ENCODE results near the gene GORAB. TPM values are rescaled to one million over a fixed set of nuclear protein-coding genes. Genes with fewer than 3 reads are reported as not detected.

Gene GORAB
- total RNA-seq, 4 donors from 2014 or later, result 3.3 to 11.8 (median 5.7) TPM

DNA sequence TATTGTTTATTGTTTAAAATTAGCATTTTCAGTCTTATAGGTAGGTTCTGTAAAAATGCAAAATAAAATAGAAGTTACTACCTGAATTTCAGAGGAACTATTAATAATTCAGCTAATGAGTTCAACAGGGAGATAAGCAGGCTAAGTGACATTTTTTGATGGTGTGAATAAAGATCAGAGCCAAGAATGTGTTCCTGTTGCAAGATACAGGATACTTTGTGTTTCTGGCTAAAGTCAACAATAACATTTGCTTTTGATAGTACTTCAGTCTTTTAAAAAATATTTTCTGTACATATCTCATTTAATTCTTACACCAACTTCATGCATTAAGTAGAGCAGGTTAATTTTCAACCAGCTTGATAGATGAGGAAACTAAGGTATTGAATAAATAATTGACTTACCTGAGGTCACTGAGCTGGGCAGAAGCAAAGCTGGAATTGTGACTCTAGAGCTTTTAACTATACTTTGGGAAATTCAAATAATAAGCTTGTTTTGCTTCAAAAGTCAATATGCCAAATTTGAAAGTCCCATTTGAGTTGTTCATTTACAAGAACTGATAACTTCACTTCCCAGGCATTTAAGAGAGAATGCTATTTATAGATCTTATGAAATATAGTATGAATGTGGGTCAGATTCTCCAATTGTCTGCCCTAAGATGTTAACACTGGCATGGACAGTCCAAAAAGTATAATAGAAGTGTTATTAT, 6.0 kb downstream of the GORAB start:
- H3K36me3 ChIP-seq, result peaks cover 0 to 41% (median 7%) of the 10 kb centered on the region in 3 donors
- H3K27me3 ChIP-seq, result no peaks in the 10 kb centered on the region
- no peak overlapping the region for H3K27ac ChIP-seq
- H3K9me3 ChIP-seq, result no peaks in the 10 kb centered on the region
- DNase-seq, result no peak
- TF ChIP-seq, protein P1, sequence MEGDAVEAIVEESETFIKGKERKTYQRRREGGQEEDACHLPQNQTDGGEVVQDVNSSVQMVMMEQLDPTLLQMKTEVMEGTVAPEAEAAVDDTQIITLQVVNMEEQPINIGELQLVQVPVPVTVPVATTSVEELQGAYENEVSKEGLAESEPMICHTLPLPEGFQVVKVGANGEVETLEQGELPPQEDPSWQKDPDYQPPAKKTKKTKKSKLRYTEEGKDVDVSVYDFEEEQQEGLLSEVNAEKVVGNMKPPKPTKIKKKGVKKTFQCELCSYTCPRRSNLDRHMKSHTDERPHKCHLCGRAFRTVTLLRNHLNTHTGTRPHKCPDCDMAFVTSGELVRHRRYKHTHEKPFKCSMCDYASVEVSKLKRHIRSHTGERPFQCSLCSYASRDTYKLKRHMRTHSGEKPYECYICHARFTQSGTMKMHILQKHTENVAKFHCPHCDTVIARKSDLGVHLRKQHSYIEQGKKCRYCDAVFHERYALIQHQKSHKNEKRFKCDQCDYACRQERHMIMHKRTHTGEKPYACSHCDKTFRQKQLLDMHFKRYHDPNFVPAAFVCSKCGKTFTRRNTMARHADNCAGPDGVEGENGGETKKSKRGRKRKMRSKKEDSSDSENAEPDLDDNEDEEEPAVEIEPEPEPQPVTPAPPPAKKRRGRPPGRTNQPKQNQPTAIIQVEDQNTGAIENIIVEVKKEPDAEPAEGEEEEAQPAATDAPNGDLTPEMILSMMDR (IDR thresholded peaks at IDR 0.05), result no peak
- TF ChIP-seq POLR2A (IDR thresholded peaks at IDR 0.05), result no peak
- intact Hi-C loops (cut with DNase I), result no loop called here
- H3K4me3 ChIP-seq, result no peak overlapping the region
- peaks cover 0 to 38% (median 15%) of the 10 kb centered on the region in 3 donors for H3K4me1 ChIP-seq

DNA sequence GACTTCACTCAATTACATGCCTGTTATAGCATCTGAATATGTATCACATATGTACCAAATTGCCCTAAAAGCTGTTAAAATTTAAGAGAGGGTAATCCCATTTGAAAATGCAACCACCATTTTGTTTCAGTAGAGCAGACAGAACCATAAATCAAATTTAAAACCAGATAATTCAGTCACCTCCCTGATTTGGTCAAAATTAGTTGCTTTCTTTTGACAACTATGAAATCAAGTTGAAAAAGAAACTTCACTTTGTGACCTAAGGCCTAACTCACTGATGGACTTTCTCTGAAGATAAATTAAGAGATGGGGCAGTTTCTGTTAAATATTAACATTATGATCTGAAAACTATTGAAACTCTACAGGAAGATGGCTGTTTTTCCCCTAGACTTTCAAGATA, 6.7 kb downstream of the GORAB start:
- TF ChIP-seq, protein P1 (IDR thresholded peaks at IDR 0.05), result no peak
- no peak for TF ChIP-seq POLR2A (IDR thresholded peaks at IDR 0.05)
- Histone ChIP-seq H3K4me3 (no peak overlapping the region), H3K27me3 (no peaks in the 10 kb centered on the region), H3K9me3 (no peaks in the 10 kb centered on the region), H3K4me1 (peaks cover 0 to 30% (median 8%) of the 10 kb centered on the region in 3 donors), H3K27ac (no peak overlapping the region), H3K36me3 (peaks cover 0 to 49% (median 7%) of the 10 kb centered on the region in 3 donors)
- DNase-seq, result no peak
- intact Hi-C loops (cut with DNase I), result no loop called here

DNA sequence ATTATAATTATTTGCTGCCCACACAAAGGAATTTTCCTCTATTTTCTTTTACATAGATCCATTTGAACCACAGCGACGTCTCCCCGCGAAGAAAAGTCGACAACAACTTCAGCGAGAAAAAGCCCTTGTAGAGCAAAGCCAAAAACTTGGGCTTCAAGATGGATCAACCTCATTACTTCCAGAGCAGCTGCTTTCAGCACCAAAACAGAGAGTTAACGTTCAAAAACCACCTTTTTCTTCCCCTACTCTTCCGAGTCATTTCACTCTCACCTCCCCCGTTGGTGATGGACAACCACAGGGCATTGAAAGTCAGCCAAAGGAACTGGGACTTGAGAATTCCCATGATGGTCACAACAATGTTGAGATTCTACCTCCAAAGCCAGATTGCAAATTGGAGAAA, 7.2 kb downstream of the GORAB start:
- WGBS, 2 donors, result 91 to 94% methylated on average over 9 of the region's 9 CpGs
- Histone ChIP-seq H3K9me3 (no peaks in the 10 kb centered on the region), H3K27me3 (no peaks in the 10 kb centered on the region), H3K27ac (no peak overlapping the region), H3K4me3 (no peak overlapping the region), H3K36me3 (peaks cover 0 to 54% (median 7%) of the 10 kb centered on the region in 3 donors), H3K4me1 (peaks cover 0 to 26% (median 4%) of the 10 kb centered on the region in 3 donors)
- no peak for TF ChIP-seq POLR2A (IDR thresholded peaks at IDR 0.05)
- TF ChIP-seq, protein P1 (IDR thresholded peaks at IDR 0.05), result no peak
- intact Hi-C loops (cut with DNase I), result no loop called here
- no peak for DNase-seq

DNA sequence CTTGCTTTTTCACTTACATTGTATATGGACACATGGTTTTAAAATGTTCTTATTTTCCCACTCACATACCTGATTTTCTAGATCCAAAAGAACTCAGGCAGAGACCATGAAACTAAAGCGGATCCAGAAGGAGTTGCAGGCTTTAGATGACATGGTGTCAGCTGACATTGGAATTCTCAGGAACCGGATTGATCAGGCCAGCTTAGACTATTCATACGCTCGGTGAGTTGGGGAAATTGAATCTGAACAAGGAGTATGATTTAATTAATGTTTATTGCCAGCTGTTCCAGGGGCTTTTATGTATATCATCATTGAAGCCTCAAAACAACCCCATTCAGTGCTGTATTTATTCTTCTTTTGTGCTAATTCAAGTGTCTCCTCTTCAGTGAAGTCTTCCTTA, 12.7 kb downstream of the GORAB start:
- 92 to 93% methylated on average over 4 of the region's 4 CpGs for WGBS, 2 donors
- Histone ChIP-seq H3K36me3 (peaks cover 0 to 99% (median 11%) of the 10 kb centered on the region in 3 donors), H3K27ac (no peak overlapping the region), H3K9me3 (no peaks in the 10 kb centered on the region), H3K4me3 (no peak overlapping the region), H3K27me3 (no peaks in the 10 kb centered on the region), H3K4me1 (no peaks in the 10 kb centered on the region)
- intact Hi-C loops (cut with DNase I), result no loop called here
- TF ChIP-seq, protein P1 (IDR thresholded peaks at IDR 0.05), result no peak
- TF ChIP-seq POLR2A (IDR thresholded peaks at IDR 0.05), result no peak
- DNase-seq, result no peak

DNA sequence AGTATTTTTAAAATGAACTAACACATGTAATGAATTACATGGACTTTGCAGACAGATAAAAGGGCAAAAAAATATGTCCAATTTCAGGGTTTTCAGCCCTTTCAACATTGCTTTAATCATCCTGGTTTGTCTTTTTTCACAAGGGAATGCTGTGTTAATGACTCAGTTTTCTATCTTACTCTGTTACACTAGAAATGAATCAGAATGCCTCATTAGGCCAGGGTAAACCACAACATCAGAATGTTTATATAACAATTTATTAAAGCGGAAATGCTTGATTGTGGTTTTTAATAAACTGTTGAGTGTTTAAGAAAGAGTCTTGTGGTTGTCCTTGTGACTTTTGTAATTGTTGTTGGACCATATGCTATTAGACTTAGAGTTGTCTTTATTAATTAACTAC, 13.5 kb downstream of the GORAB start:
- Histone ChIP-seq H3K27me3 (no peaks in the 10 kb centered on the region), H3K27ac (no peak overlapping the region), H3K9me3 (no peaks in the 10 kb centered on the region), H3K36me3 (peaks cover 0 to 99% (median 11%) of the 10 kb centered on the region in 3 donors), H3K4me3 (no peak overlapping the region), H3K4me1 (no peaks in the 10 kb centered on the region)
- no peak for DNase-seq
- 67 to 71% methylated on average over 1 of the region's 1 CpG for WGBS, 2 donors
- intact Hi-C loops (cut with DNase I), result no loop called here
- no peak for TF ChIP-seq POLR2A (IDR thresholded peaks at IDR 0.05)
- TF ChIP-seq, protein P1 (IDR thresholded peaks at IDR 0.05), result no peak

Data from esophagus squamous epithelium (tissue), 5 donors.